GM12878 (cell line): ENCODE results near the gene MEMO1. TPM values are rescaled to one million over a fixed set of nuclear protein-coding genes. Genes with fewer than 3 reads are reported as not detected.

ENCODE experiments used
- ASH2L ChIP-seq: fragments of 300-600, 200-600 bp; sonication (generic); IDR thresholded peaks from 2 replicates; pipeline ENCODE4 v1.6.1; 2017; ENCODE audit warnings: low read depth, mild to moderate bottlenecking, borderline replicate concordance
- CBX5 ChIP-seq: sonication (generic); IDR thresholded peaks from 2 replicates; pipeline ENCODE4 v1.6.1; 2016; ENCODE audit warnings: low read depth, moderate library complexity, mild to moderate bottlenecking, inconsistent platforms
- CREB1 ChIP-seq: IDR thresholded peaks from 2 replicates; pipeline ENCODE4 v1.6.1; 2012; ENCODE audit warnings: low read depth, mild to moderate bottlenecking, inconsistent platforms
- CTCF ChIP-seq, 3 experiments: IDR thresholded peaks in 2 of 3; conservative IDR thresholded peaks in 1 of 3; 2 replicates each; pipeline ENCODE4 v1.5.1; 2011; ENCODE audit warnings: low read depth in 3 of 3, low read length in 3 of 3, mild to moderate bottlenecking in 3 of 3, control low read depth in 2 of 3, moderate library complexity in 2 of 3, inconsistent platforms in 1 of 3, mixed read lengths in 1 of 3; ENCODE audit not compliant: control insufficient read depth in 2 of 3, insufficient read depth in 1 of 3; ENCODE audit errors: extremely low read depth in 1 of 3
- EP300 ChIP-seq, 2 experiments: fragments of 150-350 bp in 1 of 2; IDR thresholded peaks; 2 replicates each; pipeline ENCODE4 v1.6.1; 2011 to 2012; ENCODE audit warnings: low read depth in 2 of 2, low read length in 2 of 2, borderline replicate concordance in 1 of 2, improper control_type of control experiment in 1 of 2, inconsistent platforms in 1 of 2; ENCODE audit not compliant: control insufficient read depth in 1 of 2
- FOXK2 ChIP-seq: fragments of 450-650 bp; IDR thresholded peaks from 2 replicates; pipeline ENCODE4 v1.6.1; 2017; ENCODE audit warnings: mild to moderate bottlenecking, moderate library complexity
- HSF1 ChIP-seq: fragments of 150-350 bp; IDR thresholded peaks from 2 replicates; pipeline ENCODE4 v1.6.1; 2014; ENCODE audit warnings: mild to moderate bottlenecking, low read depth, low read length
- IKZF1 ChIP-seq: fragments of 450-650 bp; conservative IDR thresholded peaks from 2 replicates; pipeline ENCODE4 v1.6.1; 2017; ENCODE audit warnings: antibody characterized with exemption, mild to moderate bottlenecking
- JUND ChIP-seq: IDR thresholded peaks from 2 replicates; pipeline ENCODE4 v1.6.1; 2012; ENCODE audit warnings: low read depth, mild to moderate bottlenecking, low read length, improper control_type of control experiment, moderate library complexity
- MTA2 ChIP-seq: fragments of 450-650 bp; IDR thresholded peaks from 2 replicates; pipeline ENCODE4 v1.6.1; 2016; ENCODE audit warnings: low read depth, mild to moderate bottlenecking, moderate library complexity
- NBN ChIP-seq: fragments of 450-650 bp; IDR thresholded peaks from 2 replicates; pipeline ENCODE4 v1.6.1; 2016
- PAX8 ChIP-seq: fragments of 450-650 bp; IDR thresholded peaks from 2 replicates; pipeline ENCODE4 v1.6.1; 2017; ENCODE audit warnings: mild to moderate bottlenecking, moderate library complexity
- PKNOX1 ChIP-seq: fragments of 450-650 bp; IDR thresholded peaks from 2 replicates; pipeline ENCODE4 v1.6.1; 2016; ENCODE audit warnings: mild to moderate bottlenecking
- PML ChIP-seq: IDR thresholded peaks from 2 replicates; pipeline ENCODE4 v1.6.1; 2012; ENCODE audit warnings: low read length, inconsistent platforms
- RAD51 ChIP-seq: fragments of 450-650 bp; IDR thresholded peaks from 2 replicates; pipeline ENCODE4 v1.6.1; 2016; ENCODE audit warnings: moderate library complexity, mild to moderate bottlenecking, inconsistent platforms
- SMAD1 ChIP-seq: fragments of 450-650 bp; IDR thresholded peaks from 2 replicates; pipeline ENCODE4 v1.6.1; 2018; ENCODE audit warnings: mild to moderate bottlenecking, low read depth; ENCODE audit not compliant: partially characterized antibody
- STAT1 ChIP-seq: fragments of 450-650 bp; conservative IDR thresholded peaks from 2 replicates; pipeline ENCODE4 v1.6.1; 2014; ENCODE audit warnings: antibody characterized with exemption, mild to moderate bottlenecking
- SUPT20H ChIP-seq: IDR thresholded peaks from 2 replicates; pipeline ENCODE4 v1.6.1; 2011; ENCODE audit warnings: low read depth, mild to moderate bottlenecking, low read length, moderate library complexity, borderline replicate concordance; ENCODE audit not compliant: control insufficient read depth
- YY1 ChIP-seq: IDR thresholded peaks from 2 replicates; pipeline ENCODE4 v1.6.1; 2011; ENCODE audit warnings: low read depth, mild to moderate bottlenecking, low read length
- ZBTB40 ChIP-seq: fragments of 450-650 bp; IDR thresholded peaks from 2 replicates; pipeline ENCODE4 v1.6.1; 2016; ENCODE audit warnings: mild to moderate bottlenecking, moderate library complexity, borderline replicate concordance
- ZNF274 ChIP-seq: IDR thresholded peaks from one replicate; pipeline ENCODE4 v1.8.0; 2011; ENCODE audit not compliant: insufficient read length, insufficient read depth
- ZSCAN29 ChIP-seq: fragments of 450-650 bp; IDR thresholded peaks from 2 replicates; pipeline ENCODE4 v1.6.1; 2017; ENCODE audit warnings: mild to moderate bottlenecking, moderate library complexity
- polyA plus RNA-seq, 11 experiments: library from polyadenylated mRNA; depleted of rRNA in 4 of 11; unstranded in 6 of 11; stranded (reverse) in 5 of 11; fragments of >200 nt; fragmentation: Nextera tagmentation in 4 of 11; fragmentation: Illumina TruSeq in 1 of 11; extraction: Ambion mirVana in 4 of 11; extraction: Trizol in 1 of 11; gene quantifications; 1 replicate in 1 of 11; 2 replicates in 10 of 11; pipeline versions ENCODE4 v1.2.1 to v1.2.3, GENCODE V29; 2011 to 2016; ENCODE audit warnings: inconsistent platforms in 2 of 11, missing spikeins in 2 of 11, low read depth in 1 of 11
- total RNA-seq, 4 experiments: library from RNA; depleted of rRNA in 3 of 4; stranded (reverse); fragments of >200 nt in 3 of 4; fragmentation: Illumina TruSeq in 1 of 4; extraction: Trizol in 1 of 4; gene quantifications; 2 replicates each; pipeline versions ENCODE4 v1.2.1 to v1.2.3, GENCODE V29; 2013 to 2021

MEMO1 gene
- total and polyA plus RNA-seq, 10 of the 15 experiments (the other 5 are each of a cell fraction or from before 2014, with no cell fraction given), result 39.8 to 99.1 (median 72.2) TPM

- TF ChIP-seq CTCF (IDR thresholded peaks at IDR 0.05 in 2 of 3, conservative IDR thresholded peaks at IDR 0.05 in 1 of 3; ENCODE audit: control insufficient read depth in 2 of 3, extremely low read depth in 1 of 3, insufficient read depth in 1 of 3, low read depth in 3 of 3, low read length in 3 of 3), result no peak; a peak in 1 of 6 replicates
- TF ChIP-seq SMAD1, result peak; percentile 15
- TF ChIP-seq NBN, result peak; percentile 99
- TF ChIP-seq ZSCAN29, result peak; percentile 97
- TF ChIP-seq ZNF274, result no peak
- peak; percentile 90 for TF ChIP-seq YY1
- peak; percentile 91 for TF ChIP-seq PML
- peak; percentile 68 for TF ChIP-seq MTA2
- no peak for TF ChIP-seq RAD51
- TF ChIP-seq HSF1, result 0 out of 2 replicates have a peak, but pooled peaks have one; percentile 35
- peak; percentile 53 to 69 for TF ChIP-seq EP300 (IDR thresholded peaks at IDR 0.05; ENCODE audit: borderline replicate concordance in 1 of 2, control insufficient read depth in 1 of 2, low read depth in 2 of 2, low read length in 2 of 2)
- peak; percentile 57; the same call in 1 of the 2 replicates for TF ChIP-seq PKNOX1
- TF ChIP-seq ZBTB40, result peak; percentile 84
- peak; percentile 94 for TF ChIP-seq IKZF1
- no peak for TF ChIP-seq SUPT20H
- TF ChIP-seq CREB1, result peak; percentile 79
- peak; percentile 86; the same call in 1 of the 2 replicates for TF ChIP-seq STAT1
- TF ChIP-seq PAX8, result no peak
- no peak; the same call in 1 of the 2 replicates for TF ChIP-seq FOXK2
- no peak for TF ChIP-seq JUND
- peak; percentile 84 for TF ChIP-seq CBX5
- TF ChIP-seq ASH2L, result 0 out of 2 replicates have a peak, but pooled peaks have one; percentile 26
These were observed at the start of gene MEMO1 (continued) for GRCh38 chr2:32010670-32011484.
